Osteoblast (primary cell): ENCODE data around the gene ZDHHC3. TPM values are rescaled to one million over a fixed set of nuclear protein-coding genes. Genes with fewer than 3 reads are reported as not detected.

Source experiments
- DNase-seq: peaks from one replicate; pipeline ENCODE4 v3.0.0; 2011; ENCODE audit warnings: low spot score, mixed read lengths; ENCODE audit not compliant: insufficient read length; ENCODE audit errors: missing footprints
- H2AFZ ChIP-seq: 2 replicates; pipeline ENCODE4 v1.6.0; 2011; ENCODE audit warnings: mild to moderate bottlenecking, low read length
- H3K27ac ChIP-seq: 2 replicates; pipeline ENCODE4 v1.5.1; 2011; ENCODE audit warnings: mild to moderate bottlenecking, low read depth, low read length, moderate library complexity
- H3K27me3 ChIP-seq: 2 replicates; pipeline ENCODE4 v1.6.0; 2012; ENCODE audit warnings: mild to moderate bottlenecking, control low read depth, inconsistent platforms, low read length, moderate library complexity; ENCODE audit not compliant: insufficient read depth
- H3K36me3 ChIP-seq: 2 replicates; pipeline ENCODE4 v1.5.1; 2011; ENCODE audit warnings: mild to moderate bottlenecking, low read length, control low read depth, moderate library complexity; ENCODE audit not compliant: insufficient read depth
- H3K4me1 ChIP-seq: 2 replicates; pipeline ENCODE4 v1.5.1; 2011; ENCODE audit warnings: mild to moderate bottlenecking, low read length, control low read depth, moderate library complexity; ENCODE audit not compliant: insufficient read depth
- H3K4me2 ChIP-seq: 2 replicates; pipeline ENCODE4 v1.6.0; 2011; ENCODE audit warnings: mild to moderate bottlenecking, low read length; ENCODE audit not compliant: insufficient read depth
- H3K4me3 ChIP-seq: fragments of 200-600 bp; sonication (generic); 3 replicates; pipeline ENCODE4 v1.5.1; 2012; ENCODE audit warnings: mild to moderate bottlenecking, low read length, inconsistent platforms; ENCODE audit not compliant: insufficient read depth
- H3K79me2 ChIP-seq: 2 replicates; pipeline ENCODE4 v1.6.0; 2012; ENCODE audit warnings: mild to moderate bottlenecking, low read length, control low read depth, inconsistent platforms; ENCODE audit not compliant: insufficient read depth
- H3K9me3 ChIP-seq: 2 replicates; pipeline ENCODE4 v1.5.1; 2011; ENCODE audit warnings: low read depth, low read length, control low read depth
- H4K20me1 ChIP-seq: 2 replicates; pipeline ENCODE4 v1.6.0; 2012; ENCODE audit warnings: mild to moderate bottlenecking, low read length, control low read depth; ENCODE audit not compliant: insufficient read depth
- CTCF ChIP-seq: IDR thresholded peaks from 2 replicates; pipeline ENCODE4 v1.5.1; 2011; ENCODE audit warnings: mild to moderate bottlenecking, low read depth, low read length, moderate library complexity; ENCODE audit errors: extremely low read depth
- total RNA-seq: library from RNA; depleted of rRNA; stranded (reverse); fragments of >200 nt; gene quantifications from 2 replicates; pipeline ENCODE4 v1.2.3, GENCODE V29; 2012

The ZDHHC3 gene
- total RNA-seq, 1 donor: 61.2 TPM

DNA sequence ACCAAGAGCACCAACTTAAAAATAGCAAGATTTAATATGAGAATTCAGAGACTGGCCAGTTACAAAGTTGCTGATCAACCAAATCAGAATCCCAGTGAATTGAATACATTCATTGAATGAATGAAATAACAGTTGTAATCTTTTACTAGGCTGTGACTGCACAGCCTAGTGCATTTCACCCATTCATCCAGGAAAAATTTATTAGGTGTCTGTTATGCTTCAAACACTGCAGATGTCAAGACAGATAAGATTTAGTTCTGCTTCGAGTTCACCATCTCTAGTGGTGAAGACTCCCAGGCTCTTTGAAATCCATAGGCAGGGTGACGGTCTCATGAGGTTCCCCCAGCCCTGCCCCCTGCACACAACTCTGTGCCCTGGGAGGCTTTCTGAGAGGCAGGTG is 72.7 kb downstream of the ZDHHC3 start:
- H3K79me2 ChIP-seq: no peaks in the 10 kb centered on the region
- H3K36me3 ChIP-seq: no peaks in the 10 kb centered on the region
- peaks cover 14% of the 10 kb centered on the region for H3K27me3 ChIP-seq
- H3K4me3 ChIP-seq: no peak overlapping the region
- no peaks in the 10 kb centered on the region for H3K9me3 ChIP-seq
- no peaks in the 10 kb centered on the region for H4K20me1 ChIP-seq
- H3K4me2 ChIP-seq: no peak overlapping the region
- no peaks in the 10 kb centered on the region for H3K4me1 ChIP-seq
- H3K27ac ChIP-seq: no peak overlapping the region
- H2AFZ ChIP-seq: no peak overlapping the region
- TF ChIP-seq CTCF: no peak
- no peak for DNase-seq

- no peak overlapping the region for H3K4me2 ChIP-seq
- no peaks in the 10 kb centered on the region for H3K79me2 ChIP-seq
- no peak overlapping the region for H3K4me3 ChIP-seq
- H3K9me3 ChIP-seq: no peaks in the 10 kb centered on the region
- H3K27ac ChIP-seq: no peak overlapping the region
- no peaks in the 10 kb centered on the region for H3K4me1 ChIP-seq
- peaks cover 14% of the 10 kb centered on the region for H3K27me3 ChIP-seq
- H4K20me1 ChIP-seq: no peaks in the 10 kb centered on the region
- H3K36me3 ChIP-seq: no peaks in the 10 kb centered on the region
- no peak overlapping the region for H2AFZ ChIP-seq
- no peak for TF ChIP-seq CTCF
- no peak for DNase-seq
Observed at GRCh38 chr3:44902628-44903027, 73.3 kb downstream of the ZDHHC3 start.

- Histone ChIP-seq H3K36me3 (no peaks in the 10 kb centered on the region), H3K27ac (no peak overlapping the region)
Observed at GRCh38 chr3:44899683-44900367, 76.1 kb downstream of the ZDHHC3 start.

GRCh38 chr3:44896440-44896839 is 79.5 kb downstream of the ZDHHC3 start:
- H3K4me3 ChIP-seq: no peak overlapping the region
- H3K79me2 ChIP-seq: no peaks in the 10 kb centered on the region
- H4K20me1 ChIP-seq: no peaks in the 10 kb centered on the region
- no peaks in the 10 kb centered on the region for H3K36me3 ChIP-seq
- no peak overlapping the region for H3K27ac ChIP-seq
- no peak overlapping the region for H2AFZ ChIP-seq
- DNase-seq: no peak
- TF ChIP-seq CTCF: no peak
- no peak overlapping the region for H3K4me2 ChIP-seq
- peaks cover 13% of the 10 kb centered on the region for H3K4me1 ChIP-seq
- H3K27me3 ChIP-seq: peaks cover 9% of the 10 kb centered on the region
- no peaks in the 10 kb centered on the region for H3K9me3 ChIP-seq

More at GRCh38 chr3:44899683-44900367, 76.1 kb downstream of the ZDHHC3 start:
- Histone ChIP-seq H2AFZ (no peak overlapping the region), H3K4me2 (no peak overlapping the region), H3K27me3 (peaks cover 9% of the 10 kb centered on the region), H3K4me3 (no peak overlapping the region), H4K20me1 (no peaks in the 10 kb centered on the region), H3K9me3 (no peaks in the 10 kb centered on the region), H3K4me1 (no peaks in the 10 kb centered on the region), H3K79me2 (no peaks in the 10 kb centered on the region)
- TF ChIP-seq CTCF: no peak
- no peak for DNase-seq
